Measurements from ENCODE around the gene TNFSF9.

Gene TNFSF9, protein sequence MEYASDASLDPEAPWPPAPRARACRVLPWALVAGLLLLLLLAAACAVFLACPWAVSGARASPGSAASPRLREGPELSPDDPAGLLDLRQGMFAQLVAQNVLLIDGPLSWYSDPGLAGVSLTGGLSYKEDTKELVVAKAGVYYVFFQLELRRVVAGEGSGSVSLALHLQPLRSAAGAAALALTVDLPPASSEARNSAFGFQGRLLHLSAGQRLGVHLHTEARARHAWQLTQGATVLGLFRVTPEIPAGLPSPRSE

GRCh38 chr19:6530386-6531162, at the start of gene TNFSF9:
TSS of gene TNFSF9 (plus strand) at chr19:6531026. CDS start at chr19:6531037, 11 bp downstream.
- peak; percentile 56 to 73 for DNase-seq (ENCODE audit: low read depth in 1 of 2, low spot score in 1 of 2)

- peak; percentile 45 to 47 for DNase-seq (ENCODE audit: low read depth in 1 of 2, low spot score in 1 of 2)
Observed at GRCh38 chr19:6481541-6482342, 49.1 kb upstream of the TNFSF9 start, which contains the start of gene DENND1C. TSS of gene DENND1C (minus strand) at chr19:6481787. CDS start at chr19:6481695, 92 bp downstream.

- DNase-seq (ENCODE audit: low read depth in 1 of 2, low spot score in 1 of 2) = no peak
Observed at GRCh38 chr19:6482343-6482686, 48.5 kb upstream of the TNFSF9 start.

DNA sequence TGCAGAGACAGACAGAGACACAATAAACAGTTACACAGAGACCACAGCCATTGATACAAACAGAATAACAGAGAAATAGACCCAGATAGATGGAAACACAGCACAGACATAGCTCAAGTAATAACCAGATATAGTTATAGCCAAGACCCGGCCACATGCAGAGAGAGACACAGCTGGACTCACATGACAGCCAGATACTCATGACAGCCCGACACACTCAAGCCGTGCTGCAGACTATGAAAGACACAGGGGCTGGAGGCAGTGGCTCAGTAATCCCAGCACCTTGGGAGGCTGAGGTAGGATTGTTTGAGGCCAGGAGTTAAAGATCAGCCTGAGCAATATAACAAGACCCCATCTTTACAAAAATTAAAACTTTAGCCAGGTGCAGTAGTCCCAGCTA, 47.6 kb upstream of the TNFSF9 start:
- no peak for DNase-seq (ENCODE audit: low read depth in 1 of 2, low spot score in 1 of 2)

GRCh38 chr19:6484230-6484629, 46.6 kb upstream of the TNFSF9 start:
- DNase-seq (ENCODE audit: low read depth in 1 of 2, low spot score in 1 of 2) = no peak

GRCh38 chr19:6484831-6485230, 46.0 kb upstream of the TNFSF9 start:
- no peak for DNase-seq (ENCODE audit: low read depth in 1 of 2, low spot score in 1 of 2)

- DNase-seq (ENCODE audit: low read depth in 1 of 2, low spot score in 1 of 2) = no peak
Observed at GRCh38 chr19:6489278-6490061, 41.4 kb upstream of the TNFSF9 start.

- DNase-seq (ENCODE audit: low read depth in 1 of 2, low spot score in 1 of 2) = no peak
Observed at GRCh38 chr19:6490134-6490533, 40.7 kb upstream of the TNFSF9 start.

DNA sequence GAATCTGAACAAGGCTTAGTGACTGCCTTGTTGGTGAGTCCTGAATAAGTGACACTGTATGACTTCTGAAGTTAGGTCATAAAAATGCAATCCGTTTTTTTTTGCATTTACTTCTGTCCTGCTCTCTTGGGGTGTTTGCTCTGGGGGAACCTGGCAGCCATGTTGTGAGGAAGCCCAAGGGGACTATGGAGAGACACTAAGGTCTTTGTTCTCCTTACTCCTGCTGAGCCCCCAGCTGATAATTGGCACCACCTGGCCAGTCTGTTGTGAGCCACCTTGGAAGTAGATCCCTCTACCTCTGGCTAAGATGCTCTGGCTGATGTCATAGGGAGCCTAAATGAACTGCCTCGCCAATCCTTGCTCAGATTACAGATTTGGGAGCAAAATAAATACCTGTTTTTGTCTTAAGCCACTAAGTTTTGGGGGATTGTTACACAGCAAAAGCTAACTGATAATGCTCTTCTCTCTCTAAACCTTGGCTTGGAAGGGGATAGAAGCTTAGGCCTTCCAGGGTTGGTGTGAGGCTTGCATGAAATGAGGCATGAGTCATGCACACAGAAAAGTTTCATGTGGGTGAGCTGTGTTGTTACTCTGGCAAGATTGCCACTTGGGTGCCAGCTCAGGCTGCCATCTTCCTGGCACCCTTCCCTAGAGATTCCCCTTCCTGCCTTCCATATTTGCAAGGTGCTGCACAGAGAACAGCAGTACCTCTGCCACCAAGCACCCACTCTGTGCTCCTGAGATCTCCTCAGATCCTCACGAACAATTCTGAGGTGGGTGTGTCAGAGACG, 38.8 kb upstream of the TNFSF9 start:
- no peak for DNase-seq (ENCODE audit: low read depth in 1 of 2, low spot score in 1 of 2)

DNA sequence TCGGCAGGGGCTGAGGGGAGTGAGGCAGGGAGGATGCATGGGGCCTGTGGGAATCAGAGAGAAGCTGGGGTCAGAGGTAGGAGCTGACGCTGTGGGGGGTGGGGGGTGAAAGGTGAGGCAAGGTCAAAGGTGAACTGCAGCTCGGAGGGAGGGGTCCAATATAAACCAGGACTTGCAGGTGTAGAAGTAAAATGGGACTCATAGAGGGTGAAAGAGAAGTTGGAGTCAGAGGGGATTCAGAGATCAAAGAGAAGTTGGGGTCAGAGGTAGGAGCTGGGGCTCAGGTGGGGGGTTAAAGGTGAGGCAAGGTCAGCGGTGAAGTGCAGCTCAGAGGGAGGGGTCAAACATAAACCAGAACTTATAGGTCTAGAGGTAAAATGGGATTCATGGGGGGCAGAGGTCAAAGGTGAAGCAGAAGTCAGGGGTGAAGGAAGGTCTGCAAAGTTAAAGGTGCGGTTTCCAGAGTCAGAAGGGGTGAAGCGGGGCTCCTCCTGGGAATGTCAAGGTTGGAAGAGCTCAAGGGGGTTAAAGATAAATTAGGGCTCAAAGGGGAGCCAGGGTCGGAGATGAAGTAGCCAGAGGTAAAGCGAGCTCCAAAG, 36.3 kb upstream of the TNFSF9 start:
- DNase-seq (ENCODE audit: low read depth in 1 of 2, low spot score in 1 of 2) = no peak

- no peak for DNase-seq (ENCODE audit: low read depth in 1 of 2, low spot score in 1 of 2)
Observed at GRCh38 chr19:6495947-6496346, 34.9 kb upstream of the TNFSF9 start.

- DNase-seq (ENCODE audit: low read depth in 1 of 2, low spot score in 1 of 2) = no peak
Observed at GRCh38 chr19:6498294-6499036, 32.4 kb upstream of the TNFSF9 start.

DNA sequence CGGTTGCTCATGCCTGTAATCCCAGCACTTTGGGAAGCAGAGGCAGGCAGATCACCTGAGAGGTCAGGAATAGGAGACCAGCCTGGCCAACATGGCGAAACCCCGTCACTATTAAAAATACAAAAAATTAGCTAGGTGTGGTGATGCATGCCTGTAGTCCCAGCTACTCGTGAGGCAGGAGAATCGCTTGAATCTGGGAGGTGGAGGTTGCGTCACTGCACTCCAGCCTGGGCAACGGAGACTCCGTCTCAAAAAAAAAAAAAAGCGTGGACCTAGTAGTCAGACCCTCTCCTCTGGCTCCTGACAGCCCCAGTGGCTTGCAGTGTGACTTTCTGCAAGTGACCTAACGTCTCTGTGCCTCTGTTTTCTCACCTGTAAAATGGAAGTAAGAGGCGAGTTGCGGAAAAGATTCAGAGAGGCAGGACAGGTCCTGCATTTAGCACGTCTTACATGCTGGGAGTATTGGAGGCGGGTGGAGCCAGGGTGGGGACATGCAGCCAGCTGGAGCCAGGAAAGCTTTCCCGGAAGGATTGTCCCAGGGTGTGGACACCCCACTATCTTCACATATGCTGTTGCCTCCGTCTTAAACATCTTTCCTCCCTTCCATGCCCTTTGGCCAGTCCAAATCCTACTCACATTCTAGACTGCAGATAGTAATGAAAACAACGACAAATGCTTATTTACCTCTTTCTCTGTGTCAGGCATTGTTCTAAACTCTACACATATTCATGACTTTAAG, 31.6 kb upstream of the TNFSF9 start:
- no peak for DNase-seq (ENCODE audit: low read depth in 1 of 2, low spot score in 1 of 2)

DNA sequence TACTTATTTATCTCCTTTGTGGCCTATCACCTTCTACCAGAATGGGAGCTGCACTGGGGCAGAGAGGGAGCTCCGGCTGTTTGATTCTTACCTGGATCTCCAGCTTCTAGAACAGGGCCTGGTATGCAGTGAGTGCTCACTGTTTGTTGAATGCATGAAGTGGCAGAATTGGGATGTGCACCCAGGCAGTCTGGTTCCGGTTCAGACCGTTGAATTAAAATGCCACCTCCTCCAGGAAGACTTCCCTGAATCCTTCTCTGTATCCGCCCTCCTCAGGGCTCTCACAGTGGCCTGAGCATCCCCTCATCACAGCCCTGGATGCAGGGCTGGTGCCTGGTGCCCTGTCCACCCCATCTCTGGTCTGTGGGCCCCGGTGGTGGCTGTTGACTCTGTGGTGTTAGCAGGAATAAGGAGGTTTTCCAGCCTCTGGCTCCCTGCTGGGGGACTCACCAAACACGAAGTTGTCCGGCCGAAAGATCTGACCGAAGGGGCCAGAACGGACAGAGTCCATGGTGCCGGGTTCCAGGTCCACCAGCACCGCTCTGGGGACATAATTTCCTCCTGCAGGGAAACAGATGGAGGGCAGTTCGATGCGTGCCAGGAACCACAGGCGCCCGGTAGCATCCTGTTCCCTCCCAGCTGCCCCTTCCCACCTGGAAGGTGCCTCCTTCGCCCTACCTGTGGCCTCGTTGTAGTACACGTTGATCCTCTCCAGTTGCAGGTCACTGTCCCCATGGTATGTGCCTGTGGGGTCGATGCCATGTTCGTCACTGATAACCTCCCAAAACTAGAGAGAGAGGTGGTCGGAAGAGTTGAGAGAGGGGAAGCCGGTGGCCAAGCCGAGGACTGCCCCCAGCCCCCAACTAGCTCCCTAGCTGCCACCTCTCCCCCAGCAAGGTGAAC, 29.7 kb upstream of the TNFSF9 start:
- DNase-seq (ENCODE audit: low read depth in 1 of 2, low spot score in 1 of 2) = no peak

- DNase-seq (ENCODE audit: low read depth in 1 of 2, low spot score in 1 of 2) = no peak
Observed at GRCh38 chr19:6501740-6502648, 28.8 kb upstream of the TNFSF9 start, which contains the start of gene TUBB4A. TSS of gene TUBB4A (minus strand) at chr19:6502309. CDS start at chr19:6502212, 97 bp downstream.

All from activated T-helper 1 cell treated with anti-CD3 and anti-CD28 coated beads, Interleukin-2, amount 50 U/mL, for 16 hours (primary cell).